Astrocyte (in vitro differentiated cells and primary cell): ENCODE data around the gene PTCD3.

Experiments
- EZH2 ChIP-seq: IDR thresholded peaks from 2 replicates; pipeline ENCODE4 v1.6.1; 2012; ENCODE audit warnings: mild to moderate bottlenecking, low read length, inconsistent platforms; ENCODE audit not compliant: insufficient read depth
- TF ChIP-seq, protein P1 (sequence below): IDR thresholded peaks from 2 replicates; pipeline ENCODE4 v1.5.1; 2011; ENCODE audit warnings: low read depth, mild to moderate bottlenecking, inconsistent platforms, low read length, moderate library complexity; ENCODE audit not compliant: insufficient read depth

DNA sequence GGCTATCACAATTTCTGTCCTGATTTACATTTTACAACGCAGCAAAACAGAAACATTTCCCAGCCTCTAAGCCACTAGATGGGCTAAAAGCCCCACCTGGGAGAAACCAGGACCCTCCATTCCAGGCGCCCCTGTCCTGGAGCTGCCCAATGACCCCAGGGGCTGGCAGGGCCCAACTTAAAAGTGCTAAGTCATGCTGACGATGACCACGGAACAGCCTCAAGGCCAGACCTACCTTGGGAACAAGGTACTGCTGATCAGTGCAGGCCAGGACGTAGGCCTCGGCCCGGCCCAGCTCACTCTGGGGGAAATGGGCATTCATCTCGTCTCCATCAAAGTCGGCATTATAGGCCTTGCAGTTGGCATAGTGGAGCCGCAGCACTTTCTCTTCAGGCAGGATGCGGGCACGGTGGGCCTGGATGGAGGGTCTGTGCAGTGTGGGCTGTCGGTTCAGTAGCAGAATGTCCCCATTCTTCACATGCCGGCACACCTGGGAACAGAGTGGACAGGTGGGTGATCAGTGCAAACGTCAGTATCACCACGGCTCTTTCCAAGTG, 36.2 kb upstream of the PTCD3 start:
- TF ChIP-seq, protein P1, sequence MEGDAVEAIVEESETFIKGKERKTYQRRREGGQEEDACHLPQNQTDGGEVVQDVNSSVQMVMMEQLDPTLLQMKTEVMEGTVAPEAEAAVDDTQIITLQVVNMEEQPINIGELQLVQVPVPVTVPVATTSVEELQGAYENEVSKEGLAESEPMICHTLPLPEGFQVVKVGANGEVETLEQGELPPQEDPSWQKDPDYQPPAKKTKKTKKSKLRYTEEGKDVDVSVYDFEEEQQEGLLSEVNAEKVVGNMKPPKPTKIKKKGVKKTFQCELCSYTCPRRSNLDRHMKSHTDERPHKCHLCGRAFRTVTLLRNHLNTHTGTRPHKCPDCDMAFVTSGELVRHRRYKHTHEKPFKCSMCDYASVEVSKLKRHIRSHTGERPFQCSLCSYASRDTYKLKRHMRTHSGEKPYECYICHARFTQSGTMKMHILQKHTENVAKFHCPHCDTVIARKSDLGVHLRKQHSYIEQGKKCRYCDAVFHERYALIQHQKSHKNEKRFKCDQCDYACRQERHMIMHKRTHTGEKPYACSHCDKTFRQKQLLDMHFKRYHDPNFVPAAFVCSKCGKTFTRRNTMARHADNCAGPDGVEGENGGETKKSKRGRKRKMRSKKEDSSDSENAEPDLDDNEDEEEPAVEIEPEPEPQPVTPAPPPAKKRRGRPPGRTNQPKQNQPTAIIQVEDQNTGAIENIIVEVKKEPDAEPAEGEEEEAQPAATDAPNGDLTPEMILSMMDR, result no peak
- no peak for TF ChIP-seq EZH2
